ENCODE measurements around the gene FGF16.

DNA sequence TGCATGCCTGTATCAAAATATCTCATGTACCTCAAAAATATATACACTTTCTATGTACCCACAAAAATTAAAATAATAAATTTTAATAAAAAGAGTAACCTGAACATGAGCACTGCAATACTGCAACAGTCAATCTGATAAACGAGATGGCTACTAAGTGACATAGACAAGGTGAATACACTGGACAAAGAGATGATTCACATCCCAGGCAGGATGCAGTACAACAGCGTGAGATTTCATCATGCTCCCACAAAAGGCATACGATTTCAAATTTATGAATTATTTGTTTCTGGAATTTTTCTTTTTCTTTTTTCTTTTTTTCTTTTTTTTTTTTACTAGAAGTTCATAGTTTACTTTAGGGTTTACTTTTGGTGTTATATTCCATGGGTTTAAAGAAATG is 12.2 kb upstream of the FGF16 start:
- no peak for TF ChIP-seq ZNF274 (IDR thresholded peaks at IDR 0.05; ENCODE audit: low read depth, low read length)
- no peak for TF ChIP-seq SUZ12 (IDR thresholded peaks at IDR 0.05; ENCODE audit: extremely low read depth, insufficient read depth, insufficient read length)
- TF ChIP-seq YY1 (IDR thresholded peaks at IDR 0.05; ENCODE audit: insufficient read depth, insufficient read length): no peak
